T-helper 2 cell (primary cell): ENCODE measurements around the gene RBM6.

Source experiments
- DNase-seq, 5 experiments: peaks; one replicate each; pipeline versions ENCODE4 v3.0.0 to v3.0.0-alpha.2; 2012 to 2022

The RBM6 gene

DNA sequence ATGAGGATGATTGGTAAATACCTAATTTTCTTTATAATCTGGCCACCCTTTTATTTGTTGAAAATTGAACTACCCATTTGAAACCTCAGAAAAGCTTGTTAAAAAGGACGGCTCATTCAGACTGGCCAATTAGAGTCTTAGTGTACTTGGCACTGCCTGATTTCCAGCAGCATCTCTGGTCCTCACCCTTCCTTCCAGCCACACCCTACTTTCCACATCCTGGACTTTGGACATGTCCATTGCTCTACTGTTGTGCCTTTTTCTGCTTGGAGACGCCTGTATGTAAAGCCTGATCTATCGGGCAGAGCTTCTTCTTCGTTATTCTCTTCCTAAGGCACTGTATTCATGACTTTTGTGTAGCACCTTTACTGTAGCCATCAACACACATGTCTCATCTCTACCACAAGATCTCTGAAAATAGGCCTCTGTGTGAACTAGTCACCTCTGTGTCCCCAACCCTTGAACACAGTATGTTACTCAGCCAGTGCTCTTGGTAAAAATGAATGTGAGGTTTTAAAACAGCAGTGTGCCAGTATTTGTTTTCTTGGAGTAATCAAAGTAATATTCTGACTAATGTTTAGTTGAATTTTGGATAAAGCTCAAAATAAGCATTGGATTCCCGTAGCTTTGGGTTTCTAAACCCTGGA is 155.5 kb downstream of the RBM6 start:
- DNase-seq: no peak

GRCh38 chr3:50100386-50100785 is 160.4 kb downstream of the RBM6 start:
- no peak for DNase-seq

DNA sequence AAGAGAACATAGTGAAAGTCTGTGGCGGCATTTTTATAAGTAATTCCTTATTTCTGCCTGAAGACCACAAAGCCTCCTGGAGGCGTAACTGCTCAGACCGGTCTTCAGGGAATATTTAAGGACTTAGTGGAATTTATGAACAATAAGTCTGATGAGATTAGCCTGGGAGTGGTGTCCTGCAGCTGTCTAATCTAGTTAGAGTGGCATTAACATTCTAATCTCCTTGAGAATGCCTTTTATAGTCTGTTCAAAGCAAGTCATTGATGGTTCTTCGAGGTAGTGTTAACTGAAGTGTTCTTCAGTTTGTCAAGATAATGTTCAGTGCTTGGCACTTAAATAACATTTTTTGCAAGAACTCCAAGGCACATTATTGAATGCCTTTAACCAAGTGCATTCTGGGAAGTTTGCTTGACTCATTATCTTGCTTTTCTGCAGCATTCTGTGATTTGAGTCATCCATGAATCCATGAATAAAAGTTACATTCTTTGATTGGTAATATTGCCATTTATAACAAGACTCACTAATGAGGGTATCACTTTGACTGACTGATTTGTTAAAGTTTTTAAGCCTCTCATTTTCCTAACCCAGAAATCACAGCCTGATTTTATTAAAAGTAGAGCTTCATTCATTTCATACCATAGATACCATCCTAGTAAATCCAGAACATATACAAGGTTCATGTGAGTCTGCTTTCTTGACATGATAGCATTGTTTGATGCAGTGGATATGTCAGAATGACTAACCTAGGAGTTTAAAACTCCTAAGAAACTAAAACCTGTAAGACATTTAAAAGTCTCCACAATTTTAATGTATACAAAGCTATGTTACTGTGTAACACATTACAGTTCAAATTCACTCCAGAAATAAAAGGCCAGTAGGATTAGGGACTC is 161.3 kb downstream of the RBM6 start:
- DNase-seq: no peak

DNA sequence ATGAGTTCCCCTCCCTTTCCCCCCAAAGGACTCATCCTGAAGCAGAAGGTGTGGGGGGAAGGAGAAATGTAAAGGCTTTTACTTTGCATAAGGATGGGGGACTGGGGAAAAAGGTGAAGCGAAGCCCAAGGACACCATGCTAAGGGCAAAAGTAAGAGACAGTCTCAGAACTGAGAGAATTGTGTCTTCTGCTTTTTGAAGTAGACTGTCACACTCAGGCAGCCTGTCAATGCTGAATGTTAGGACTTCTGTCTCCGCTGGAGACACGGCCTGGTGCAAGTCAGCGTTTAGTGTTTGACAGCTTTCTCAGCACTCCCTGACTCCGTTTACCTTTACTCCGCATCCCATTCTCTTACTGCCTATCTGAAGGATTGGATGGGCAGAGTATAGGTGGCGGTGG is 162.6 kb downstream of the RBM6 start:
- no peak for DNase-seq

DNA sequence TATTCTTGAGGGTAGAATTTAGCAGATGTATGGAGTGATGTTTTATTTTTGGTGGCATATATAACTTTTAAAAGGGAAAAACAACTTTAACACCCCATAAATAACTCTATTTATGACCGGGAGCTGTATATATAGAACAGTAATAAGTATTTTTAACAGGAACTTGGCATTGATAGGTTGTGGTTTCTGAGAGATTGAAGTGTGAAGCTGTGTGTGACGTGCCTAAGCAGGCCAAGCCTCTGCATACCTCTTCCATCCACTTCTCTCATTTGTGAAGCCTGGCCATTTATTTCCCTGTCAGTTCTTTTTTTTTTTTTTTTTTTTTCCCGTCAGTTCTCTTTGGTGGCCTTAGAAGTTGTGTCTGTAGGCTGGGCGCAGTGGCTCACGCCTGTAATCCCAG is 171.8 kb downstream of the RBM6 start:
- DNase-seq: no peak

DNA sequence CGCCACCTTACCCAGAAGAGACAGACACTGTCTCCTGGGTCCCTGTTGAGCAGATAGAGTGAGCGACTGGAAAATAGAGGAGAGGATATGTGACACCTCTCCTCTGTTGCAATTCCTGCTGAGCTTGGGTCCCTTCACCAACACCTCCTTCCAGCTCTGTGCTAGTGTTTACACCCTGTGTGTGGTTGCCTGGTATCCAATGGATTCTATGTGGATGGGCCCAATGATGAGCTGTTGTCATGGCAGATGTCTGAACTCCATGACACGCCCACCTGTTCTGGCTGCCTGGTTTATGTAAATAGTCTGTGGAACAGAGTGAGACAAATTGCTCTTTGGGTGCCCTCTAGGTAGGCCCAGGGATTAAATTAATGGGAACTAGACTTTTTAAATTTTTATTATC is 172.5 kb downstream of the RBM6 start:
- no peak for DNase-seq

GRCh38 chr3:50117120-50117519 is 177.2 kb downstream of the RBM6 start:
- no peak for DNase-seq

GRCh38 chr3:50118237-50118636 is 178.3 kb downstream of the RBM6 start:
- DNase-seq: no peak

GRCh38 chr3:50119786-50120185 is 179.8 kb downstream of the RBM6 start:
- no peak for DNase-seq

GRCh38 chr3:50120364-50121071 is 180.6 kb downstream of the RBM6 start:
- DNase-seq: no peak

- peak; percentile 29 to 74 (median 52) for DNase-seq
These were observed 181.4 kb downstream of the RBM6 start for GRCh38 chr3:50121072-50122032.

- no peak for DNase-seq
These were observed 182.1 kb downstream of the RBM6 start for GRCh38 chr3:50122071-50122470.

- no peak for DNase-seq
These were observed 182.9 kb downstream of the RBM6 start for GRCh38 chr3:50122661-50123391.

GRCh38 chr3:50123394-50124051 is 183.6 kb downstream of the RBM6 start:
- DNase-seq: no peak

DNA sequence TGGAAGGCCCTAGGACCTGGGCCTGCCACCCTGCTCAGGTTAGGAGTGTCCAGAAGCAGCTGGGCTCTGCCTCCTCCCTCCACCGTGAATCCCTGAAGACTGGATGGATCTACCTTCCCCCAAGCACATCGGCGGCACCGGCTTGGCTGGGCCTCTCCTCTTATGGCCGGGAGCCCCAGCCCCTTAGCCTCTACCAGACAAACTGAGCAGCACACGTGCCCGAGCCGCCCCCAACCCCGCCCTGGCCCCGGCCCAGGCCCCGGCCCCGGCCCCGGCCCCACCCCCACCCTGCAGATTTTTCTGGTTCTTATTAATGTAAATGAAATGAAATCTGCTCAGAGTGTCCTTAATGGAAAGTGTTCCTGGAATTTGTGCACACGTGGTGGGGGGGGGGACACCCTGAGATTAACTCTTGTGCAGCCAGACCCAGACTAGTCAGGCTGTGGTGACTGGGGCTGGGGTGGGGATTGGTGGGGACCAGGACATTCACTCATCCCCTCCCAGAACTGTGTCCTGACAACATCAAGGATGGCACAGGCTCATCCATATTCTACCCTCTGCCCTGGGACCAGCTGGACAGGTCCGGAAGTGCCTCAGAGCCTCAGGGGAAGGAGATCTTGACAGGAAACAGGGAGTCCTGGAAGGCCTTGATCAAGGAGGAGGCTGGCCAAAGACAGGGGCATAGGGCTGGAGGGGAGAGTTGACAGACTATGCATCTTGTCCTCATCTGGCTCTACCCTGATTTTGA is 184.3 kb downstream of the RBM6 start:
- DNase-seq: no peak

GRCh38 chr3:50124800-50125178 is 184.8 kb downstream of the RBM6 start:
- no peak for DNase-seq

DNA sequence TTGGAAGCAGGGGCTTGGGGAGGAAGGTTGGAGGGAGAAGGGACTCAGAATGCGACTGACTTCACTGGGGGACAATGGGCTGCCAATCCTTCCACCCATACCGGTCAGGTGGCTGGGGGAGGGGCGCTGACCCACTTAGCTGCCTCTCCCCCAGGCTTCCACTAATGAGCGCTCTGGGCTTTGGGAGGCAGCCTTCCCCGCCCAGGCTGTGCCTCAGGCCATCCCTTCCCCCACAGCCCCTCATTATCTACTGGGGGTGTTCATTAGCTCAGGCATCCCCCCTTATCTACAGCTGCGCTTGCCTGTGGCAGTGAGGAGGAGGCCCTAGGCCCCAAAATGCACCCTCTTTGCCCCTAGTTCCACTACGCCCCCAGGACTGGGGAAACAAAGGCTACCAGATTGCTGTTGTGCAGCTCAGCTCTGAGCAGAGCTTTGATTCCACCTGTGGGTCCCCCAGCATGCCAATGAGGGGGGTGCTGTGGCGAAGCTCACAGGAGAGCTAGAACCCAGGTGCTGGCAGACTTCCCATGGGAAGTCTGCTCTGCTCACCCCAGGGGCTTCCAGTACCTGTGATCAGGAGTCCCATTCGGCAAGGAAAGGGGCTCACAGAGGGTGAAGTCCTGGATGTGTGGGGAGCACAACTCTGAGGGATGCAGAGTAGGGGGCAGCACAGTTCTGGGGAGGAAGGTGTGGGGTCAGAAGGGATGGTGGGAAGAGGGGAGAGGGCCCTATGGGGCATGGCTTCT is 185.8 kb downstream of the RBM6 start:
- DNase-seq: no peak

GRCh38 chr3:50126287-50127211 is 186.6 kb downstream of the RBM6 start:
- no peak for DNase-seq
